Left ventricle myocardium inferior (tissue), 1 donor: ENCODE measurements around the gene PLEKHO2. TPM values are rescaled to one million over a fixed set of nuclear protein-coding genes. Genes with fewer than 3 reads are reported as not detected.

ENCODE experiments used
- DNase-seq: peaks from one replicate; pipeline ENCODE4 v3.0.0-alpha.2; 2020
- H3K27ac ChIP-seq: fragments of 200-600 bp; replicated peaks from 2 replicates; pipeline ENCODE4 v1.8.0; 2021
- H3K27me3 ChIP-seq: fragments of 200-600 bp; 2 replicates; pipeline ENCODE4 v1.8.0; 2021; ENCODE audit warnings: low read depth
- H3K36me3 ChIP-seq: fragments of 200-600 bp; 2 replicates; pipeline ENCODE4 v1.8.0; 2021
- H3K4me1 ChIP-seq: fragments of 200-600 bp; 2 replicates; pipeline ENCODE4 v1.8.0; 2021
- H3K4me3 ChIP-seq: fragments of 200-600 bp; 2 replicates; pipeline ENCODE4 v1.8.0; 2021; ENCODE audit warnings: mild to moderate bottlenecking, moderate library complexity
- H3K9me3 ChIP-seq: fragments of 200-600 bp; replicated peaks from 2 replicates; pipeline ENCODE4 v1.8.0; 2021
- intact Hi-C: fragments of 100-400 bp; cut with micrococcal nuclease; formaldehyde crosslinking; loops from one replicate; pipeline ENCODE4 v1.11.0; 2022
- total RNA-seq: library from RNA; stranded (reverse); fragmentation: NEBNext Ultra II Directional; extraction: Animal tissue kit (Norgen Biotek cat#: 25700); gene quantifications from one replicate; pipeline ENCODE4 v1.2.1, GENCODE V29; 2021
- TF ChIP-seq, protein P1 (sequence below): fragments of 200-600 bp; IDR thresholded peaks from 2 replicates; pipeline ENCODE4 v1.8.0; 2021; ENCODE audit warnings: antibody characterized with exemption, mild to moderate bottlenecking, borderline replicate concordance
- donor health status: DM: no; HTN: yes; CAD: no; lungs with severe emphysema.

The PLEKHO2 gene
- total RNA-seq, 1 donor from 2014 or later, result 8.0 TPM

DNA sequence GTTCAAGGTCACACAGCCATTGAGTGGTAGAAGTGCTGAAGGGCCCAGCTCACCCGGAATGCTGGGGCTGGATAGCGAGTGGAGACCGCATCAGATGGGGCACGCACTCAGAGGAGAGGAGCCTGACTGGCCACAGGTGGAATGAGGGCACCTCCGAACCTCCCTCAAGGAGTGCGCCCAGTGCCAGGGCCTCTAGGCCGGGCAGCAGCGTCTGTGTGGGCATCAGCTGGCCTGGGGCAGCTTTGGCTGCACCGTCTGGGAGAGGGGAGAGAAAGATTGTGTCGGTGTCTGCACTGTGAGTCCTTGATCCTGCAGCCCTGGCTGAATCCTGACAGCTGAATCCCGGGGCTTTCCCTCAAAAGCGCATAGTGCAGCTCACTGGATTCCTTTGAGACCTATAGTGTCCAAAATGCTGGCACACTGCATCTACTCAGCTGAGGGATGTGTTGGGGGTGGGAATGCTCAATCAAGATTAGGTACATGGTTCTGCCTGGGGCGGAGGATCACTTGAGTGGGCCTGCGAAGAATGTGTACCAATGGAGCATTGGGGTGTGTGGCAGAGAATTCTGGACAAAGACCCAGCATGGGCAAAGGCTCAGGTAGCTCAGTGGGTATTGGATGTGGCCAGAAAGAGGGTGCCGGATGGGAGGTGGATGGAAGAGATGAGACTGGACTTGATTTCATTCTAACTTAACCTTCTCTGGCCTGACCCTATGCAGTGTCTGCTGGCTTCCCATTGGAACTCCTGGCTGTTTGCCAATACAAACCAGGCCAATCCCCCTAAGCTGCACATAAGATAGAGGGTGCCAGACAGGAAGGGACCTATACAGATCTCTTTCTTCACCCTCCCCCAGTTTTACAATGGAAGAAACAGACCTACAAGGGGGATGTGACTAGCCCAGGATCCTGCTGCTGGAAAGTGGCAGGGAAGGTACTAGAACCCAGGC lies 70.9 kb downstream of the PLEKHO2 start:
- DNase-seq, result no peak
- Histone ChIP-seq H3K27me3 (peaks cover 16% of the 10 kb centered on the region), H3K27ac (peak overlapping the region; percentile 54), H3K4me1 (peaks cover 18% of the 10 kb centered on the region), H3K36me3 (no peaks in the 10 kb centered on the region), H3K4me3 (peak overlapping the region; percentile 76), H3K9me3 (no peaks in the 10 kb centered on the region)
- intact Hi-C loops, result no loop called here
- TF ChIP-seq, protein P1, sequence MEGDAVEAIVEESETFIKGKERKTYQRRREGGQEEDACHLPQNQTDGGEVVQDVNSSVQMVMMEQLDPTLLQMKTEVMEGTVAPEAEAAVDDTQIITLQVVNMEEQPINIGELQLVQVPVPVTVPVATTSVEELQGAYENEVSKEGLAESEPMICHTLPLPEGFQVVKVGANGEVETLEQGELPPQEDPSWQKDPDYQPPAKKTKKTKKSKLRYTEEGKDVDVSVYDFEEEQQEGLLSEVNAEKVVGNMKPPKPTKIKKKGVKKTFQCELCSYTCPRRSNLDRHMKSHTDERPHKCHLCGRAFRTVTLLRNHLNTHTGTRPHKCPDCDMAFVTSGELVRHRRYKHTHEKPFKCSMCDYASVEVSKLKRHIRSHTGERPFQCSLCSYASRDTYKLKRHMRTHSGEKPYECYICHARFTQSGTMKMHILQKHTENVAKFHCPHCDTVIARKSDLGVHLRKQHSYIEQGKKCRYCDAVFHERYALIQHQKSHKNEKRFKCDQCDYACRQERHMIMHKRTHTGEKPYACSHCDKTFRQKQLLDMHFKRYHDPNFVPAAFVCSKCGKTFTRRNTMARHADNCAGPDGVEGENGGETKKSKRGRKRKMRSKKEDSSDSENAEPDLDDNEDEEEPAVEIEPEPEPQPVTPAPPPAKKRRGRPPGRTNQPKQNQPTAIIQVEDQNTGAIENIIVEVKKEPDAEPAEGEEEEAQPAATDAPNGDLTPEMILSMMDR, result no peak

DNA sequence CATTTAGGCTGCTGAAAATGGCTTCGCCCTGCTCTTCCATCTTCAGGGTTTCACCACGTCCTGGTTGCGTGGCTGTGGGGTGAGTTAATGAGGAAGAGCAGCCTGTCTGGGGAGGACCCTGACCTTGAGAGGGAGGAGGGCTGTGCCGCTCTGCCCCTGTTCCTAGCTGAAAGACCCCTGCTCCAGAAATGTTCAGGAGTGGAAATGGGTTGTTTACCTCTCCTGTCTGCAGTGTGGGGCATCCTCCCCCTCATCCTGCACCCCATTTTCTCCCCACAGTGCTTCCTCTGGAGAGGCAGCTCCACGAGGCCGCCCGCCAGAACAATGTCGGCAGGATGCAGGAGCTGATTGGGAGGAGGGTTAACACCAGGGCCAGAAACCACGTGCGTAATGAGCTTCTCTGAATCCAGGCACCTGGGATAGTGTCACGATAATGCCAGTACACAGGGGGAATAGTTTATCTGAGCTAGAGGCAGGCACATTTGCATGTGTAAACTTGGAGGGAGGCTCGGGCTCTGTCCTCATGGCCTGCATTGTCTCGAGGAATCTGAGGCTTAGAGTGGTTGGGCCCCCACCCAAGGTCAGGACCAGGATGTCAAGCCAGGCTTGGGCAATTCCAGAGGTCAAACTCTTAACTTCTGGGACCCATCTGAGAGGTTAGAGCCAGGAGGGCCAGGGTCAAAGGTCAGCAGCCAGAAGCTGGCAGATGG lies 74.0 kb downstream of the PLEKHO2 start:
- DNase-seq, result no peak
- Histone ChIP-seq H3K36me3 (no peaks in the 10 kb centered on the region), H3K9me3 (no peaks in the 10 kb centered on the region), H3K27me3 (peaks cover 3% of the 10 kb centered on the region), H3K4me3 (no peak overlapping the region), H3K27ac (no peak overlapping the region), H3K4me1 (peaks cover 18% of the 10 kb centered on the region)
- TF ChIP-seq, protein P1, result no peak
- intact Hi-C loops, result no loop called here

DNA sequence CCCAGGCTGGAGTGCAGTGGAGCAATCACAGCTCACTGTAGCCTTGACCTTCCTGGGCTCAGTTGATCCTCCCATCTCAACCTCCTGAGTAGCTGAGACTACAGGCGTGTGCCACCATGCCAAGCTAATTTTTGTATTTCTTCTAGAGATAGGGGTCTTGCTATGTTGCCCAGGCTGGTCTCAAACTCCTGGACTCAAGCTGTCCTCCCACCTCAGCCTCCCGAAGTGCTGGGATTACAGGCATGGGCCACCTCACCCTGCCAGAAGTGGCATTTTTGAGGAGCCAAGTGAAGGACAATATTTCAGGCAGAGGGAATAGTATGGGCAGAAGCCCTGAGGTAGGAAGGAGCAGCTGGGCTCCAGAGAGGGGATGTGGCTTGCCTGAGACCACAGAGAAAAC lies 74.7 kb downstream of the PLEKHO2 start:
- Histone ChIP-seq H3K27me3 (peaks cover 2% of the 10 kb centered on the region), H3K9me3 (no peaks in the 10 kb centered on the region), H3K36me3 (no peaks in the 10 kb centered on the region), H3K4me1 (peaks cover 13% of the 10 kb centered on the region), H3K4me3 (no peak overlapping the region), H3K27ac (no peak overlapping the region)
- no peak for DNase-seq
- intact Hi-C loops, result no loop called here
- TF ChIP-seq, protein P1, result no peak

DNA sequence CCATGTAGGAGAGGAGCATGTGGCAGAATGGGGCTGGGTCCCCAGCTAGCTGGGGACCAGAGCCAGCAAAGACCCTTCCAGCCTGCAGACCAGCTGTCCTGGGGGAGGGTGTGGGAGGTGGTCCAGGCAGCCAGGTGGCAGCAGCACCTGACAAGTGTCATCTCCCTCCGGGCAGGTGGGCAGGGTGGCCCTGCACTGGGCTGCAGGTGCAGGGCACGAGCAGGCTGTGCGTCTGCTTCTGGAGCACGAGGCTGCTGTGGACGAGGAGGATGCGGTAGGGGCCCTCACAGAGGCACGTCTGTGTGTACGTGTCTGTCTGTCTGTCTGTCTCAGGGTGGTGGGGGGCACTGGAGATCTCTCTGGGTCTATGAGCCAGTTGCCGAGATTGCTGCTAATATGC lies 75.5 kb downstream of the PLEKHO2 start:
- intact Hi-C loops, result no loop called here
- Histone ChIP-seq H3K9me3 (no peaks in the 10 kb centered on the region), H3K4me1 (peaks cover 7% of the 10 kb centered on the region), H3K4me3 (no peak overlapping the region), H3K27me3 (no peaks in the 10 kb centered on the region), H3K27ac (no peak overlapping the region), H3K36me3 (no peaks in the 10 kb centered on the region)
- TF ChIP-seq, protein P1, result no peak
- DNase-seq, result no peak

Other genes with a start within 250 kb of the PLEKHO2 start
- 276 TPM for gene RBPMS2, start 66.3 kb upstream of the PLEKHO2 start, total RNA-seq
- gene PIF1, start 16.3 kb upstream of the PLEKHO2 start, total RNA-seq, result 0.41 TPM
- 1.8 TPM for gene ANKDD1A, start 70.0 kb downstream of the PLEKHO2 start, total RNA-seq
- 47.2 TPM for gene SPG21, start 148.0 kb downstream of the PLEKHO2 start, total RNA-seq
- 18.6 TPM for gene MTFMT, start 187.7 kb downstream of the PLEKHO2 start, total RNA-seq
- gene SLC51B, start 203.5 kb downstream of the PLEKHO2 start, total RNA-seq, result not detected
- 12.9 TPM for gene RASL12, start 226.1 kb downstream of the PLEKHO2 start, total RNA-seq
- 5.2 TPM for gene KBTBD13, start 234.8 kb downstream of the PLEKHO2 start, total RNA-seq